Spleen (tissue), 7 donors: ENCODE results near the gene FCGR1A.
"Not testable (repeated sequence)": the region's sequence is repeated elsewhere in the genome, so short reads cannot be mapped to it uniquely, and the experiment has no call there.

Experiments
- POLR2A ChIP-seq, 3 donors: fragments of 450-650 bp; IDR thresholded peaks; one replicate each; pipeline ENCODE4 v1.5.1; 2017; ENCODE audit warnings: antibody characterized with exemption in 3 of 3, mild to moderate bottlenecking in 1 of 3
- POLR2AphosphoS5 ChIP-seq, 3 donors: sonication (generic); formaldehyde crosslinking; IDR thresholded peaks; one replicate each; pipeline ENCODE4 v1.5.1; 2017; ENCODE audit warnings: antibody characterized with exemption in 3 of 3
- TF ChIP-seq, protein P1 (sequence below), 11 experiments: fragments of 200-600 bp in 7 of 11; fragments of 450-650 bp in 4 of 11; sonication (generic) in 4 of 11; IDR thresholded peaks in 8 of 11; conservative IDR thresholded peaks in 3 of 11; 1 replicate in 7 of 11; 2 replicates in 4 of 11; pipeline versions ENCODE4 v1.4.0 to v1.8.0; 2016 to 2021; ENCODE audit warnings: antibody characterized with exemption in 11 of 11, inconsistent platforms in 4 of 11, mild to moderate bottlenecking in 1 of 11
- donor health status: DM: no; HTN: no; CAD: no; lungs with moderate emphysema.
- donor health status: DM: no; HTN: no; CAD: no.
- donor health status: DM: no; HTN: no; CAD: no.

GRCh38 chr1:149740148-149740581, 42.3 kb upstream of the FCGR1A start:
- TF ChIP-seq, protein P1, sequence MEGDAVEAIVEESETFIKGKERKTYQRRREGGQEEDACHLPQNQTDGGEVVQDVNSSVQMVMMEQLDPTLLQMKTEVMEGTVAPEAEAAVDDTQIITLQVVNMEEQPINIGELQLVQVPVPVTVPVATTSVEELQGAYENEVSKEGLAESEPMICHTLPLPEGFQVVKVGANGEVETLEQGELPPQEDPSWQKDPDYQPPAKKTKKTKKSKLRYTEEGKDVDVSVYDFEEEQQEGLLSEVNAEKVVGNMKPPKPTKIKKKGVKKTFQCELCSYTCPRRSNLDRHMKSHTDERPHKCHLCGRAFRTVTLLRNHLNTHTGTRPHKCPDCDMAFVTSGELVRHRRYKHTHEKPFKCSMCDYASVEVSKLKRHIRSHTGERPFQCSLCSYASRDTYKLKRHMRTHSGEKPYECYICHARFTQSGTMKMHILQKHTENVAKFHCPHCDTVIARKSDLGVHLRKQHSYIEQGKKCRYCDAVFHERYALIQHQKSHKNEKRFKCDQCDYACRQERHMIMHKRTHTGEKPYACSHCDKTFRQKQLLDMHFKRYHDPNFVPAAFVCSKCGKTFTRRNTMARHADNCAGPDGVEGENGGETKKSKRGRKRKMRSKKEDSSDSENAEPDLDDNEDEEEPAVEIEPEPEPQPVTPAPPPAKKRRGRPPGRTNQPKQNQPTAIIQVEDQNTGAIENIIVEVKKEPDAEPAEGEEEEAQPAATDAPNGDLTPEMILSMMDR (IDR thresholded peaks at IDR 0.05 in 8 of 11, conservative IDR thresholded peaks at IDR 0.05 in 3 of 11): not testable (repeated sequence)
- not testable (repeated sequence) for TF ChIP-seq POLR2A, POLR2AphosphoS5 (IDR thresholded peaks at IDR 0.05)
